GM18907 (cell line): ENCODE data around the gene ARID4B.
"Not testable (repeated sequence)": the region's sequence is repeated elsewhere in the genome, so short reads cannot be mapped to it uniquely, and the experiment has no call there.

ENCODE experiments used
- ATAC-seq: cut with Tn5 transposase; IDR thresholded peaks from one replicate; pipeline ENCODE4 v1.9.1; 2021; ENCODE audit warnings: mild to moderate bottlenecking, moderate library complexity; ENCODE audit not compliant: unreplicated experiment

Gene ARID4B, protein sequence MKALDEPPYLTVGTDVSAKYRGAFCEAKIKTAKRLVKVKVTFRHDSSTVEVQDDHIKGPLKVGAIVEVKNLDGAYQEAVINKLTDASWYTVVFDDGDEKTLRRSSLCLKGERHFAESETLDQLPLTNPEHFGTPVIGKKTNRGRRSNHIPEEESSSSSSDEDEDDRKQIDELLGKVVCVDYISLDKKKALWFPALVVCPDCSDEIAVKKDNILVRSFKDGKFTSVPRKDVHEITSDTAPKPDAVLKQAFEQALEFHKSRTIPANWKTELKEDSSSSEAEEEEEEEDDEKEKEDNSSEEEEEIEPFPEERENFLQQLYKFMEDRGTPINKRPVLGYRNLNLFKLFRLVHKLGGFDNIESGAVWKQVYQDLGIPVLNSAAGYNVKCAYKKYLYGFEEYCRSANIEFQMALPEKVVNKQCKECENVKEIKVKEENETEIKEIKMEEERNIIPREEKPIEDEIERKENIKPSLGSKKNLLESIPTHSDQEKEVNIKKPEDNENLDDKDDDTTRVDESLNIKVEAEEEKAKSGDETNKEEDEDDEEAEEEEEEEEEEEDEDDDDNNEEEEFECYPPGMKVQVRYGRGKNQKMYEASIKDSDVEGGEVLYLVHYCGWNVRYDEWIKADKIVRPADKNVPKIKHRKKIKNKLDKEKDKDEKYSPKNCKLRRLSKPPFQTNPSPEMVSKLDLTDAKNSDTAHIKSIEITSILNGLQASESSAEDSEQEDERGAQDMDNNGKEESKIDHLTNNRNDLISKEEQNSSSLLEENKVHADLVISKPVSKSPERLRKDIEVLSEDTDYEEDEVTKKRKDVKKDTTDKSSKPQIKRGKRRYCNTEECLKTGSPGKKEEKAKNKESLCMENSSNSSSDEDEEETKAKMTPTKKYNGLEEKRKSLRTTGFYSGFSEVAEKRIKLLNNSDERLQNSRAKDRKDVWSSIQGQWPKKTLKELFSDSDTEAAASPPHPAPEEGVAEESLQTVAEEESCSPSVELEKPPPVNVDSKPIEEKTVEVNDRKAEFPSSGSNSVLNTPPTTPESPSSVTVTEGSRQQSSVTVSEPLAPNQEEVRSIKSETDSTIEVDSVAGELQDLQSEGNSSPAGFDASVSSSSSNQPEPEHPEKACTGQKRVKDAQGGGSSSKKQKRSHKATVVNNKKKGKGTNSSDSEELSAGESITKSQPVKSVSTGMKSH (N-terminal part only)

DNA sequence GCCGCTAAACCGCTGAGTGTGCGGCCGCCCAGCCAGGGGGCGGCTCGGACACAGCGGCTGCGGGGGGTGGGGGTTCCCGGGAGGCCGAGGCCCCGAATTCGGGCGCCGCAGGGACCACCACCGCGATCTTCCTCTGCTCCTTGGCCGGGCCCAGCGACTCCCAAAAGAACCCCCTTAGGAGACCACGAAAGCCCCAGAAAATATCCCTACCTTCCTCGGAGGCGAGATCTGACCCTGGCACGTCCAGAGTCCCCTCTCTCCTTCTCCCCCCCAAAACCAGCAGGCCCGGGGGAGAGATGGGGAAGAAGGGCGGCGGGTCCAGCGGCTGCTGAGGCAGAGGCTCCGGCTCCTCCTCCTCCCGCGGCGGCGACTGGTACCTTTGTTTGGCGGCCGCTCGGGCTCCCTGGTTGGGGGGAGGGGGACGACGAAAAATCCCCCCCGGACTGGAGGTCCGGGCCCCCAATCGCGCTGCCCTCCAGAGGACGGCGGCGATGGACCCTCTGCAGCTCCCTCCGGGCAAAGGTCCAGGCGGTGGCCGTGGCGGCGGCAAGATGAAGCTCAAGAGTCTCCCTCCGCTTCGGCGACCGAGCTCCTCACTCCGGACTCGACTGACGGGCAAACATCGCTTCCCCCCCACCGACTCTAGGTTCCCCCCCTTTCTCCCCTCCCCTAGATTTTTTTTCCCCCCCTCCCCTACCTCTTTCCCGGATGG, at the start of gene ARID4B:
Gene ARID4B, minus strand, starts transcription at position 621 of the 712 bp plus-strand sequence. CDS start 1,260 bp downstream, outside the sequence.
- ATAC-seq: peak; percentile 16

DNA sequence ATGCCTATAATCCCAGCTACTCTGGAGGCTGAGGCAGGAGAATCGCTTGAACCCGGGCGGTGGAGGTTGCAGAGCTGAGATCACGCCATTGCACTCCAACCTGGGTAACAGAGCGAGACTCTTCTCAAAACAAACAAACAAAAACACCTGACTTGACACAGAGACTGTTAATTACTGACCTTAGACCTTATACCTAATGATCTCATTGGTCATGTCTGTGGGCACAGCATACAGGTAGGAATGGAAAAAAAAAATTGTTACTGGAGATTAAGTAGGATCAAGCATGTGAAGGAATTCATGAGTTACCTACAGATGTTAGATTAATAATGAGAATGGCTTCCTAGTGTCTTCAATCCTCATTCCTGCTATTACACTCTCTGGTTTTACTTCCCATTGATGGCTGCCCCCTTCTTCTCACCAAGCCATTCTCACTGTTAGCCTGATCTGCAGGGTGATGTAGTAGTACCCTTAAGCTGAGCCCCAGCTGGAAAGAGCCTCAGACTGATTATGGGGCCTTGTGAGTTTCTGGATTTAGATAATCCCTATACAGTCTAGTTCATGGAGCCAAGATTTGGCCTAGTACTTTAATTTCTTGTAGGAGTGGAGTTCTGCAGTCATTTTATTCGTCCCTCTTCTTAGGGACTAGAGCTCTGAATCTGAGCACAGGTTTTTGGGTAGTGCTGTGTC, 48.1 kb upstream of the ARID4B start:
- no peak for ATAC-seq

DNA sequence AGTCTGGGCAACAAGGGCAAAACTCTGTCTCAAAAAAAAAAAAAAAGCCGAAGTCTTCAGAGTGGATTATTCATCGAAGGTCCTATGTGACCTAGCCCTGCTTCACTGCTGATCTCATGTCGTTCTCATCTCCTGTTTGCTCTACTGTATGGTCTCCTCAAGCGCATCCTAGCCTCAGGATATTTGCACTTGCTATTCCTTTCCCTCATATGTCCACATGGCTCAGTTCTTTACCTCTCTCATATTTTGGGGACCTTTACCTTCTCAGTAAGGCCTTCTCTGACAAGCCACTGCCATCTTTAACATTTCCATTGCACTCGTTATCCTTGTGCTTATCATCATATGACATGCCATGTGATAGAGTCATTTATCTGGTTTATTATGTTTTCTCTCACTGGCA, 41.8 kb upstream of the ARID4B start:
- no peak for ATAC-seq

DNA sequence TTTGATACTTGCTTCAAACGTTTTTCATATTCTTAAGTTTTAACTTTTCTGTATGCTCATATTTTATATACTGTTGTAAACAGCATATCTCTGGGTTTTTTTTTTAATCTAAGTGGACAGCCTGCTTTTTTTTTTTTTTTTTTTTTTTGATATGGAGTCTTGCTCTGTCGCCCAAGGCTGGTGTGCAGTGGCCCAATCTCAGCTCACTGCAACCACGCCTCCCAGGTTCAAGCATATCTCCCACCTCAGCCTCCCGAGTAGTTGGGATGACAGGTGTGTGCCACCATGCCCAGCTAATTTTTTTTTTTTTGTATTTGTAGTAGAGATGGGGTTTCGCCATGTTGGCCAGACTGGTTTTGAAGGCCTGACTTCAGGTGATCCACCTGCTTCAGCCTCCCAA, 40.4 kb upstream of the ARID4B start:
- no peak for ATAC-seq

DNA sequence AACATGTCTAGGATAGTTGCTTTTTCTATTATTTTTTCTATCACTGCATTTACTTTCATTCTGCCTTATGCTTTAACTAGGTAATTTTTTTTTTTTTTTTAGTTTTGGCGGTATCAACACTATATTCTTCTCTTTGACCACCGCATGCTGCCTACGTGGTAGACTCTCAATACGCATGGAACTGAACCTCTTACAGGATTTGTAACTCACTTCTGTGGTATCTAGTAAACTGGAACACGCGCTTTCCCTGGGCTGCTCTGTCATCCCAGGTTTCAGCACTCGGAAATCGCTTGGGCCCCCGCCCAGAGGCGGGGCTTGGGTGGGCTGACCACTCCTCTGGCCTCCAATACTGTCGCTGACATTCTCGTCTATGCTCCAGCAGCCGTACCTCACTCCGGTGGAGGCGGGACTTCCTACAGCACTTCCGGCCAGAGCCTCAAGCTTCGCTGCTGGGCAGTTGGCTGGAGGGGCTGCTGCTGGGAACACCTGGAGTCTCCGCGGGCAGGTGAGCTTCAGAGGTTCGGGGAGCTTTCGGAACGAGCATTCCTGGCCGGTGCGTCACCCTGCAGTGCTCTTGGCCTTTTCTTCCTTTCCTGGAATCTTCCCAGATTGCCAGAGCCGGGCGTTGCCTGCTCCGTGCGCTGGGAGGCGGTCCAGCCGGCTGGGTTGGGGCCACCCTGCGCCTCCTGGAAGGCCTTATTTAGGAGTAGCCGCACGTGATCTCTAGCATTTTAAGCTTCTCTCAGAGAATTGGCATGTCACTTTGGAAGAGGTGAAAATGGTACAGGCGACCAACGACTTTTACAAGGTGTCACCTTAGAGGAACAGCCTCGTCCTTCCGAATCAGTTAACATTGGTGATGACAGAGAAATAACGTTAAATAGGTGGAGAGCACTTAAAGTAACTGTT, 39.3 kb upstream of the ARID4B start, which contains the start of gene TBCE:
Gene TBCE, plus strand, starts transcription at position 428 of the 909 bp plus-strand sequence. CDS start 12,623 bp downstream, outside the sequence.
- ATAC-seq: peak; percentile 100

DNA sequence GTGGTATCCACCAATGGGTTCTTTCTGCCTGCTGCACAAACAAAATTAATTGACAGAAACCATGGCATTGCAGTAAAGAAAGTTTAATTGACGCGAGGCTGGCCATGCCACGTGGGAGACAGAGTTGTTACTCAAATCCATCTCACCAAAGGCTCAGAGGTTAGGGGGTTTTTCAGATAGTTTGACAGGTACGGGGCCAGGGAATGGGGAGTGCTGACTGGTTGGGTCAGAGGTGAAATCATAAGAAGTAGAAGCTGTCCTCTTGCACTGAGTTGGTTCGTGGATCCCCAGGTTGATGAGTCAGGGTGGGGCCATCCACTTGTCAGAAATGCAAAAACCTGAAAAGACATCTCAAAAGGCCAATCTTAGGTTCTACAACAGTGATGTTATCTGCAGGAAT, 38.3 kb upstream of the ARID4B start:
- ATAC-seq: no peak

DNA sequence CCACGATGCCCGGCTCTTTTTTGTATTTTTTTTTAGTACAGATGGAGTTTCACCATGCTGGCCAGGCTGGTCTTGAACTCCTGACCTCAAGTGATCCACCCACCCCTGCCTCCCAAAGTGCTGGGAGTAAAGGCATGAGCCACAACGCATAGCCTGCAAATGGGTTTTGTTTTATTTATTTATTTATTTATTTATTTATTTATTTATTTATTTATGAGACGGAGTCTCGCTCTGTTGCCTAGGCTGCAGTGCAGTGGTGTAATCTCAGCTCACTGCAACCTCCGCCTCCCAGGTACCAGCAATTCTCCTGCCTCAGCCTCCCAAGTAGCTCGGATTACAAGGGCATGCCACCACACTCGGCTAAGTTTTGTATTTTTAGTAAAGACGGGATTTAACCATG, 36.2 kb upstream of the ARID4B start:
- not testable (repeated sequence) for ATAC-seq

DNA sequence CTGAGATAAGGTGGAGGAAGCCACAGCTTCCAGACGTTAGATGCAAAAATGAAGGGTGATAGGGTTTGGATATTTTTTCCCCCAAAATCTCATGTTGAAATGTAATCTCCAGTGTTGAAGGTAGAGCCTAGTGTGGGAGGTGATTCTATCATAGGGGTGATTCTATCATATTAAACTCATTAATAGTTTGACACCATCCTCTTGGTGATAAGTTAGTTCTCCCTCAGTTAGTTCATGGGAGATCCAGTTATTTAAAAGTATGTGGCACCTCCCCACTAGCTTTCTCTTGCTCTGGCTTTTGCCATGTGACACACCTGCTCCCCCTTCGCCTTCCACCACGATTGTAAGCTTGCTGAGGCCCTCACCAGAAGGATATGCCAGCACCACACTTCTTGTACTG, 30.9 kb upstream of the ARID4B start:
- no peak for ATAC-seq

DNA sequence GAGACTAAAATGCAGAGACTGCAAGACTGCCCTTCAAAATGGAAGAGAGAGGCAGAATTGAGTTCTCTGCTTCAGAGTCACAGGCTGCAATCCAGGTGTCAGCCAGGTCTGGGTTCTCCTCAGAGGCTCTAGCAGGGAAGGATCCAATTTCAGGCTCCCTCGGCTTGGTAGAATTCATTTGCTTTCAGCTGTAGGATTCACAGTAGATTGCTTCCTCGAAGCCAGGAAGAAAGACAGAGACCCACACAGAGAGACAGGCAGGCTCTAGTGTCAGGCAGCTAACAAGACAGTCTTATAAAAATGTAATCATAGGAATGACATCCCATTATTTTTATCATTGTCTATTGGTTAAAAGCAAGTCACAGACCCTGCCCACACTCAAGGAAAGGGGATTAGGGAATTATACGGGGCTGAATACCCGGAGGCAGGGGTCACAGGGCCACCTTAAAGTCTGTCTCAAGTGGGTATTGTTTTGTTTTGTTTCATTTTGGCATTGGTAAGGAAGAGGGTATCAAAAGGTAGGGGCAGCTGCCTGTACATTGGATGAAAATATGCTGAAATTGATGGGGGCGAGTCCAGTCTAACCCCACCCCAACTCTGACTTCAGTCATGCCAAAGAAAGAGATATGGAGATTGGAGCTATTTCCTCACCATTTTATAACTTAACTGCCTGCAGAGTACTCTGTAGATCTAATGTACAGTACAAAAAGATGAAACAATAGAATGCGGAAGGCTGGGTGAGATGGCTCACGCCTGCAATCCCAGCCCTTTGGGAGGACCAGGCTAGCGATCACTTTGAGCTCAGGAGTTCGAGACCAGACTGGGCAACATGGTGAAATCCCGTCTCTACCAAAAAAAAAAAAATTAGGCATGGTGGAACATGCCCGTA, 29.8 kb upstream of the ARID4B start:
- ATAC-seq: no peak

DNA sequence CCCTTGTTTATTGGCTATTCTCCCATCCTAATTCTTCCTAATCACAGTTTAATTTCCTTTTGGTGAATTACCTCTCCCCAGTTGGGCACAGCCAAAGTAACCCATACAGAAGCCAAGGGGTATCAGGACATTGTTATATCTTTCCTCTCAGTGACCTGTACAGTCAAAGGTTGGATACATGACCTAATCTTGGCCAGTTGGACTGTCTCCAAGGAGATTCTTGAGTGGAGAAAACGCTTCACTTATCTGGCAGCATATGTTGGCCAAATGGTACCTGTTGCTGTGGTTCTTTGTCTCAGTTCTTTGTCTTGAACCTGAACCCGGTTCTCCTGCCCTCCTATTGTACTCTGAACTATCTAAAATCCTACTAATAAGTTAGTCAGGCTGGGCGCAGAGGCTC, 23.9 kb upstream of the ARID4B start:
- ATAC-seq: no peak

DNA sequence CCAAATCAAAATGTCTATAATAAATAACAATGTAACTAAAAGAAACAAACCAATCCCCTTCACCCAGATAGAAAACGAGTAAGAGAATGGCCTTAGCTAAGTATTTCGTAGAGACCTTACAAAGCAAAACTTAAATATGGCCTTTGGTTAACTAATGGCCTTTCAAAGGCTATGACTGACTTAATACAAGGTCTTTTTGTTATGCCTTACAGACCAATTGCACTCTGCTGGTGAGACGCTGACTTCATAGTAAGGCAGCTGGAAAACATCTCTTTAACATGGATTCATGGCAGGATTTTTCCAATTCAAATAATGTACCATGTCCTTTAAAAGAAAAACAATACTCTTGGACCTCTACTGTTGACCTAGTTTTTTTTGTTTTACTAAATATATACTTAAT, 23.5 kb upstream of the ARID4B start:
- no peak for ATAC-seq

DNA sequence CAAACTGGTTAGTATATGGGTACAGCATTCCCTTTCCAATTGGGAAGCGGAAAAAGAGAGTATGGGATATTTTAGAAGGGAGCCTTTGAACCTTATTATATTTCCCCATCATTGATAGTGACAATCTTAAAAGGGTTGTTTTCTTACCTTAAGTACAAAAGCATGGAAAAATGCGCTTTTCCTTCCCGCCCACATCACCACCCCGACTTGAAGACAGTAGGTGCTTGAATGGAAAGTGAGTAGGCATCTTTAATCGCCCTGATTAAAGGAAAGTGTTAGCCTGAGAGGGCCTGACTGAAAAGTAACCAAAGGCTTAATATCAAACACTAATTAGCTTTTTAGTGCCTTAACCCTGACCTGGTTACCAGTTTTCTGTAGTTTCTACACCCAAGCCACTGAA, 15.7 kb upstream of the ARID4B start:
- ATAC-seq: no peak

DNA sequence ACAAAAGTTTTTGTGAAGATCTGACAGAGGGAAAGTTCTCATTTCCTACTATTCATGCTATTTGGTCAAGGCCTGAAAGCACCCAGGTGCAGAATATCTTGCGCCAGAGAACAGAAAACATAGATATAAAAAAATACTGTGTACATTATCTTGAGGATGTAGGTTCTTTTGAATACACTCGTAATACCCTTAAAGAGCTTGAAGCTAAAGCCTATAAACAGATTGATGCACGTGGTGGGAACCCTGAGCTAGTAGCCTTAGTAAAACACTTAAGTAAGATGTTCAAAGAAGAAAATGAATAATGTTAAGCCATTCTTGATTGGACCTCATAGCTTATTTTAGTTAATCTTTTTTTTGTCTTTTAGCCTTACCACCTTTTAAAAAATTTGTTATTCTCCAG, 14.5 kb upstream of the ARID4B start:
- no peak for ATAC-seq

DNA sequence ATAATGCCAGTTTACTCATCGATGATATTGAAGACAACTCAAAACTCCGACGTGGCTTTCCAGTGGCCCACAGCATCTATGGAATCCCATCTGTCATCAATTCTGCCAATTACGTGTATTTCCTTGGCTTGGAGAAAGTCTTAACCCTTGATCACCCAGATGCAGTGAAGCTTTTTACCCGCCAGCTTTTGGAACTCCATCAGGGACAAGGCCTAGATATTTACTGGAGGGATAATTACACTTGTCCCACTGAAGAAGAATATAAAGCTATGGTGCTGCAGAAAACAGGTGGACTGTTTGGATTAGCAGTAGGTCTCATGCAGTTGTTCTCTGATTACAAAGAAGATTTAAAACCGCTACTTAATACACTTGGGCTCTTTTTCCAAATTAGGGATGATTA, 14.1 kb upstream of the ARID4B start:
- ATAC-seq: no peak

DNA sequence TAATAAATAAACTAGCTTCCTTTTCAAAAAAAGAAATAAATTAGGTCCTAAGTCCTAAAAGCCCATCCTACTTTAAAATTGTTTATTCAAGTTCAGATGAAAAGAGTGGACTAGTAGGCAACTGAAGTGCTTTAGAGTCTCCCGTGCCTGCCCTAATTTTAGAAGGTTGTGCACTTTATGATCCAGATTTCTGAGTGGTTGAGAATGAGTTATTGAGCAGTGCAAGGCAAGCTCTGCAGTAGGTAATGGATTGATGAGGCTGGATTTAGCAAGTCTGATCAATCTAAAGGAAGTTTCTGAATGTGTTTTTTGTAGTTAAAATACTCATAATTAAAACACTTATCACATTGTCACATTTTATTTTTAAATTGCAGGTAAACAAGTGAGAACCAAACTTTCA, 13.4 kb upstream of the ARID4B start:
- no peak for ATAC-seq

DNA sequence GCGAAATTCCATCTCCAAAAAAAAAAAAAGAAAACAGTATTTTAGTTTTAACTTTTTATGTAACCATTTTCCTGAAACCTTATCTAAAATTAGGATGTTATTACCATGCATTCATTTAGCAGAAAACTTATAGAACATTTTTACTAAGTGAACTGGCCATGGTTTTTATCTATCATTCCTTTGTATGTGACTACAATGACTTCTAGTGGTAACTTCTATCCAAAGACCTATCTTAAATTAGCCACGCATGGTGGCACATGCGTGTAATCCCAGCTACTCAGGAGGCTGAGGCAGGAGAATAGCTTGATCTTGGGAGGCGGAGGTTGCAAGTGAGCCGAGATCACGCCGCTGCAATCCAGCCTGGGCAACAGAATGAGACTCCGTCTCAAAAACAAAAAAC, 11.8 kb upstream of the ARID4B start:
- no peak for ATAC-seq

DNA sequence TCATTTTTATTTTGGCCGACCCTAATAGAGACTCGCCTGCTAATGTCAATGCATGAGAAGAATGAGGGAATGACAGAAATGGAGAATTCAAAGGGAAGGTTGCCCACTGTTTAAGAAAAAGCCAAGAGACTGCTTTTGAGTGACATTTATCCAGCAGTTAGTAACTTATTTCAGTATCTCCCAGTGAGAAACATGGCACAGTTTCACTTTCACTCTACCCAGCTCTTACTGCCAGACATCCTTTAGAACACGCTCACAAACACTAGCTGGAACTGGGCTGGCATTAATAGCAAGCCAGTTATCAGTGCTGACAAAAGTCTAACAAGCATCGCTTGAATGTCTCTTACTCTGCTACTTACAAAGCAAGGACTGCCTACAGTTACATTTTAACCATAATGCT, 8.9 kb upstream of the ARID4B start:
- ATAC-seq: peak; percentile 72

DNA sequence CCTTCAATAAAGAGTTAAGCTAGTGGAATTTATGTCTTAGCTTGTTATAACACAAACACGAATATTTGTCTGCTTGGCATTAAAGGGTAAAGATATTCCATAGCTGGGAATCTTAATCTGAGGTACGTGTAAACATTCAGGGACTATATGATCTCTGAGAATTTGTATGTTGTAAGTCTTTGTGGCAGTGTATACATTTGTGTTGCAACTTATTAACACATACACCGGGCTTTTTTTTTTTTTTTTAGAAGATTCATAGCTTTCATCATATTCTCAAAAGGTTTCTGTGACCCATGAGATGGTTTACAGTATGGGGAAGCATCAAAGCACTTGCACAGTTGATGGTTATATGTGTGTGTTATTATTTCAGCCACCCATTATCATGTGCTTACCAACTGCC, 3.4 kb upstream of the ARID4B start:
- no peak for ATAC-seq
